AG04449 (cell line): Measurements from ENCODE around the gene LIN7A.

Source experiments
- CTCF ChIA-PET: fragments of 350-600 bp; formaldehyde crosslinking; extraction: SDS; loops from one replicate; lab custom pipeline; 2021; ENCODE audit warnings: antibody characterized with exemption; lab: Yijun Ruan, JAX
- POLR2A ChIA-PET: fragments of 400-600, 350-600 bp; formaldehyde crosslinking; extraction: SDS; loops from one replicate; lab custom pipeline; 2020; ENCODE audit warnings: antibody characterized with exemption, inconsistent platforms; lab: Yijun Ruan, JAX
- DNase-seq: peaks from one replicate; pipeline ENCODE4 v3.0.0-alpha.2; 2010; ENCODE audit warnings: low read depth, low spot score
- H3K4me3 ChIP-seq: 2 replicates; pipeline ENCODE4 v1.5.1; 2011; ENCODE audit warnings: low read depth, mild to moderate bottlenecking, control low read depth, low read length
- TF ChIP-seq, protein P1 (sequence below): IDR thresholded peaks from one replicate; pipeline ENCODE4 v1.5.1; 2011; ENCODE audit warnings: mild to moderate bottlenecking, moderate library complexity, low read length, control low read depth, inconsistent platforms; ENCODE audit not compliant: insufficient read depth; ENCODE audit errors: missing control alignments

The LIN7A gene

DNA sequence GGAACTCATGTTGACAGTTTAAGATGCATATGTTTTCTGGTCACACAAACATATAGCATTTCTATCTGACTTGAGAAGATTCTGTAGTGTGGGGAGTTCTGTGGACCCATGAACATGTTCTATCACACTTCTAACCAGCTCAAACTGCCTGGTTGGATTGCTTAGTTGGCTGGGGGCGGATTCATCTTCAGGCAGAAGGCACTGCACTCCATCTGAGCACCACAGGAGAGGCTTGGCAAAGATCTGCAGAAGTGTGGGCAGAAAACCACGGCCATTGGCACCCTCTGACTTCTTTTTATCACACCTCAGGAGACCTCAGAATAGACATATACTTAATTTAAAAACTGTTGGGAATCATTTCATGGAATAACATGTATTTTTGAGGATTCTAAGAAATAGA lies 68.5 kb downstream of the LIN7A start:
- H3K4me3 ChIP-seq = no peak overlapping the region
- POLR2A ChIA-PET = no interaction called here
- TF ChIP-seq, protein P1, sequence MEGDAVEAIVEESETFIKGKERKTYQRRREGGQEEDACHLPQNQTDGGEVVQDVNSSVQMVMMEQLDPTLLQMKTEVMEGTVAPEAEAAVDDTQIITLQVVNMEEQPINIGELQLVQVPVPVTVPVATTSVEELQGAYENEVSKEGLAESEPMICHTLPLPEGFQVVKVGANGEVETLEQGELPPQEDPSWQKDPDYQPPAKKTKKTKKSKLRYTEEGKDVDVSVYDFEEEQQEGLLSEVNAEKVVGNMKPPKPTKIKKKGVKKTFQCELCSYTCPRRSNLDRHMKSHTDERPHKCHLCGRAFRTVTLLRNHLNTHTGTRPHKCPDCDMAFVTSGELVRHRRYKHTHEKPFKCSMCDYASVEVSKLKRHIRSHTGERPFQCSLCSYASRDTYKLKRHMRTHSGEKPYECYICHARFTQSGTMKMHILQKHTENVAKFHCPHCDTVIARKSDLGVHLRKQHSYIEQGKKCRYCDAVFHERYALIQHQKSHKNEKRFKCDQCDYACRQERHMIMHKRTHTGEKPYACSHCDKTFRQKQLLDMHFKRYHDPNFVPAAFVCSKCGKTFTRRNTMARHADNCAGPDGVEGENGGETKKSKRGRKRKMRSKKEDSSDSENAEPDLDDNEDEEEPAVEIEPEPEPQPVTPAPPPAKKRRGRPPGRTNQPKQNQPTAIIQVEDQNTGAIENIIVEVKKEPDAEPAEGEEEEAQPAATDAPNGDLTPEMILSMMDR = no peak
- CTCF ChIA-PET = no interaction called here
- DNase-seq = no peak

GRCh38 chr12:80868576-80868975 lies 69.2 kb downstream of the LIN7A start:
- POLR2A ChIA-PET = no interaction called here
- no peak for DNase-seq
- CTCF ChIA-PET = no interaction called here
- no peak overlapping the region for H3K4me3 ChIP-seq
- TF ChIP-seq, protein P1 = no peak

- DNase-seq = no peak
- POLR2A ChIA-PET = no interaction called here
- H3K4me3 ChIP-seq = no peak overlapping the region
- TF ChIP-seq, protein P1 = no peak
- CTCF ChIA-PET = no interaction called here
Observed at GRCh38 chr12:80867941-80868340, 69.8 kb downstream of the LIN7A start.

DNA sequence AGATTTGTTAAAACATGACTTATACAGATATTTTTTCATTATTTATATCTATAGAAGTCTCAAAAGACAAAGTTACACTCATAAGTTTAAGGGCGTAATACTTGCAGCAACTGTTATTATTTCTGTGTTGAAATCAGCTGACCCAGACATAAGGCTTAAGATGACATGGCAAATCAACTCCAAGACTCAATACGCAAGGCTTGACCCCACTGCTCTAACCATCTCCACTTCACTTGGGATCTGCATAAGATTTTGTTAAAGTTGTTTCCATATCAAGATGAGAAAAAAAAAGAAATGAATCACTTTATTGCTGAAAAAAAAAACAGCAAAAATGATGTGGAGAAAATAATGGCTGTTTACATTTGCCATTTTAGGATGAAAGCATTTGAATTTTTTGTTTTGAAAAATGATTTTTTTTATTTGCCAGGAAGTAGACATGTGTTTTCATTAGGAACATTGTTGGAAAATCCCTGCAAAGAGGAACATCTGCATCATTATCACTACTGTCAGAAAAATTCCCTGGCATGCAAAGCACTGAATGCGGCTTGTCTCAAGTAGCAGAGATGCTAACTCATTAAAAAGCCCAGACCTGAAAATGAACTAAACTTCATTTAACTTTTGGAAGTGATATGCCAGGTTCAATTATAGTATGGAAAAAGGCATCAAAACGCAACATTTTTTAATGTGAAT lies 73.5 kb downstream of the LIN7A start:
- TF ChIP-seq, protein P1 = no peak
- POLR2A ChIA-PET = no interaction called here
- DNase-seq = no peak
- CTCF ChIA-PET = interaction anchor here (1.0 kb wide), 1 partner anchor 25 kb away, joined by 3 read pairs; no protein-coding TSS in a partner anchor
- no peak overlapping the region for H3K4me3 ChIP-seq

DNA sequence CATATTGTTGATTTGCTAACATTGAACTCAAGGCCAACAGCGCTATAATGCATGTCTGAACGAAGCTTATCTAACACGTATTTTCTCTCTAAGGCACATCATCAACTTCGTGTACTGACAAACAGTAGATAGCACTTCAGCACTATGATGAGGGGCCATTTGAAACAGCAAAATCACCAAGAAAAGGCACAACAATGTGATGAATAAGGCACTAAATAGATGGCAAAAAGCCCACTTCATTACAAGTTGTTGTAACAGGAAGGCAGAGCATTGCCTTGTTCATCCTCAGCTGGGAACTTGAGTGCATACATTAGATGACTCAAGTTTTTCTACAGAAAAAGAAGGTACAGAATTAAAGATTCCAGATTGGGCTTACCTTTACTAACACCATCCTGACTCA lies 75.2 kb downstream of the LIN7A start:
- TF ChIP-seq, protein P1 = no peak
- POLR2A ChIA-PET = no interaction called here
- CTCF ChIA-PET = interaction anchor here (3.4 kb wide), 1 partner anchor 24 kb away, joined by 8 read pairs; no protein-coding TSS in a partner anchor
- DNase-seq = no peak
- H3K4me3 ChIP-seq = no peak overlapping the region

DNA sequence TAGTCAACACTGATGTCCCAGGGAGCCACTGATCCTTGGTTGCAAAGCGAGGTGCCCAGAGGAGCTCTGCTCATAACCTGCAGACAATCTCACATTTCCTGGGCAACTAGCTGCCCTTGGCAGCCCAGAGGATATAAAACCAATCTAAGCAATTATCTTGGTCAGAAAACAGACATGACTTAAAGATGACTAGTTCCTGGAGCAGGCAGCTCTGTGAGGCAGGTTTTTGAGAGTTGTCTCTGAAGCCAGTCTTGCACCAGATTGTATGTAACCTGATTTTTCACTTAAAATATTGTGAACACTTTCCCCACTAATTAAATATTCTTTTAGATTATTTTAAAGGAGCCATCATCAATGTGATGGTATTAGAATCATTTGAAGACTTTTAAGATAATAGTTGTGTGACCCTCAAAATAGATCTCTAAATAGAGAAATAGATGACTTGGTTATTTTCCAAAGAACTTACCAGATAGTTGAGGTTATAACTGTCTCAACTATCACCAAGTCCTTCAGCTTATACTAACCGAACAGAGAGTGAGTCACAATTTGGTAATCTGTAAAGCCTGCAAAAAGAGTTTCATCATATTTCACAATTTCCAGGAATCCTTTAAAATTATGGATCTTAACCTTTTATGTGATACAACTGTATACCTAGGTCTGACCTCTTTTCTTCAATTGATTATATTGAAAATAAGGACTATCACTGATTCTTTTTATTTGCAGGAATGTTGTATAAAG lies 75.9 kb downstream of the LIN7A start:
- no peak for DNase-seq
- H3K4me3 ChIP-seq = no peak overlapping the region
- CTCF ChIA-PET = interaction anchor here (3.4 kb wide), 1 partner anchor 24 kb away, joined by 8 read pairs; no protein-coding TSS in a partner anchor
- POLR2A ChIA-PET = no interaction called here
- TF ChIP-seq, protein P1 = no peak
